ENCODE data around the gene SCUBE3. TPM values are rescaled to one million over a fixed set of nuclear protein-coding genes. Genes with fewer than 3 reads are reported as not detected.

SCUBE3 gene
- total RNA-seq, 1 experiment from 2014 or later: 0.05 TPM

- BruUV-seq (replicated peaks): no TSS peak
- H3K27ac ChIP-seq (ENCODE audit: low read depth, low read length): no peak overlapping the region
- DNase-seq (ENCODE audit: low read depth, low spot score) (no peak), ATAC-seq (no peak)
- peak overlapping the region; percentile 18; the same call in 1 of the 2 replicates for H3K4me2 ChIP-seq (ENCODE audit: low read length)
- H3K4me1 ChIP-seq (ENCODE audit: control insufficient read depth in 1 of 2, insufficient read depth in 2 of 2, low read length in 2 of 2): peaks cover 3 to 12% of the 10 kb centered on the region in 2 experiments; a peak in 2 of 4 replicates
- H3K36me3 ChIP-seq (ENCODE audit: control insufficient read depth in 1 of 2, insufficient read depth in 2 of 2, low read length in 2 of 2): no peaks in the 10 kb centered on the region
- no peaks in the 10 kb centered on the region for H4K20me1 ChIP-seq (ENCODE audit: insufficient read depth)
- H2AFZ ChIP-seq (ENCODE audit: low read depth, low read length, poor library complexity, severe bottlenecking): no peak overlapping the region
- RAD21 ChIA-PET (ENCODE audit: low non-redundant PET in 1 of 2, low total read pairs in 2 of 2, uncharacterized antibody in 2 of 2, unreplicated experiment in 2 of 2): no interaction called here
- CTCF ChIA-PET: no interaction called here
- no peak for TF ChIP-seq ZBTB33 (IDR thresholded peaks at IDR 0.05; ENCODE audit: extremely low read depth, insufficient replicate concordance, low read length)
- TF ChIP-seq SIN3A (IDR thresholded peaks at IDR 0.05; ENCODE audit: low read depth): no peak
- no peak for TF ChIP-seq POLR2AphosphoS5 (IDR thresholded peaks at IDR 0.05; ENCODE audit: low read depth, low read length)
- TF ChIP-seq YY1 (IDR thresholded peaks at IDR 0.05; ENCODE audit: extremely low read depth, insufficient replicate concordance, low read depth, low read length): no peak
- no peak for TF ChIP-seq ELF1 (IDR thresholded peaks at IDR 0.05; ENCODE audit: borderline replicate concordance, low read depth)
- TF ChIP-seq JUND (IDR thresholded peaks at IDR 0.05): no peak
- H3K9ac ChIP-seq (ENCODE audit: low read length): no peak overlapping the region
- no peaks in the 10 kb centered on the region for H3K9me2 ChIP-seq (ENCODE audit: insufficient read depth)
- H3K79me2 ChIP-seq (ENCODE audit: insufficient read depth, low read length): peaks cover 5% of the 10 kb centered on the region; the same call in 1 of the 2 replicates
- no peaks in the 10 kb centered on the region for H3K9me3 ChIP-seq (ENCODE audit: control insufficient read depth in 1 of 2, insufficient read depth in 1 of 2, low read depth in 1 of 2, low read length in 2 of 2)
- no peak overlapping the region for H3K4me3 ChIP-seq (replicated peaks in 1 of 2; ENCODE audit: low read depth in 1 of 2, low read length in 2 of 2)
- no peaks in the 10 kb centered on the region for H3K27me3 ChIP-seq (ENCODE audit: insufficient read depth, low read length)
- POLR2A ChIA-PET: no interaction called here
- intact Hi-C loops (cut with micrococcal nuclease): no loop called here
Measured at GRCh38 chr6:35273822-35274559, 60.2 kb downstream of the SCUBE3 start.

All from HCT116 (cell line).